HG03097 (cell line): ENCODE results near the gene GABRG3.
"Not testable (repeated sequence)": the region's sequence is repeated elsewhere in the genome, so short reads cannot be mapped to it uniquely, and the experiment has no call there.

ENCODE experiments used
- ATAC-seq: cut with Tn5 transposase; IDR thresholded peaks from one replicate; pipeline ENCODE4 v1.9.1; 2021; ENCODE audit not compliant: unreplicated experiment, low FRiP score

GABRG3 gene

GRCh38 chr15:27170851-27171250, 199.9 kb downstream of the GABRG3 start:
- ATAC-seq = no peak

- no peak for ATAC-seq
Measured at GRCh38 chr15:27172821-27173220, 201.8 kb downstream of the GABRG3 start.

GRCh38 chr15:27175472-27176153, 204.6 kb downstream of the GABRG3 start:
- no peak for ATAC-seq

DNA sequence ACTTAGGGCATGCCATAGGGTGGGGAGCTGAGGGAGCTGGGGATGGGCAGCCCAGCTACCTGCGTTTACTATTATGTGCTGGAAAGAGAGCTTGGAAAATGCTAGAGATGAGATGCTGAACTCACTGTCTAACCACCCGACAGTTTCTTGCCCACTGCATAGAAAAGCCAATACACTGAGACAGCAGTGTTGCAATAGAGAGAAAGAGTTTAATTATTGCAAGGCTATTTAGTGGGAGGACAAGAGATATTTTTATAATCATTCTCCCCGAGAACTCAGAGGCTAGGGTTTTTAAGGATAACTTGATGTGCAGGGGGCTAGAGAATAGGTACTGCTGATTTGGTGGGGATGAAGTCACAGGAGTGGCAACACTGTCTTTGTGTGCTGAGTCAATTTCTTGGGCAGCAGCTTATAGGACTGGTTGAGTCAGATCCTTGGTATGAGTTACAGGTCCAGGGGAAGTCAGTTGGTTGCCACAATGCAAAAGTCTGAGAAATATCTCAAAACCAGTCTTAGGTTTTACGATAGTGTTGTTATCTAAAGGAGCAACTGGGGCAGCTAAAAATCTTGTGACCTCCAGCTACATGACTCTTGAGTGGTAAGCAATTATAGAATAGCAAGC, 205.9 kb downstream of the GABRG3 start:
- no peak for ATAC-seq

DNA sequence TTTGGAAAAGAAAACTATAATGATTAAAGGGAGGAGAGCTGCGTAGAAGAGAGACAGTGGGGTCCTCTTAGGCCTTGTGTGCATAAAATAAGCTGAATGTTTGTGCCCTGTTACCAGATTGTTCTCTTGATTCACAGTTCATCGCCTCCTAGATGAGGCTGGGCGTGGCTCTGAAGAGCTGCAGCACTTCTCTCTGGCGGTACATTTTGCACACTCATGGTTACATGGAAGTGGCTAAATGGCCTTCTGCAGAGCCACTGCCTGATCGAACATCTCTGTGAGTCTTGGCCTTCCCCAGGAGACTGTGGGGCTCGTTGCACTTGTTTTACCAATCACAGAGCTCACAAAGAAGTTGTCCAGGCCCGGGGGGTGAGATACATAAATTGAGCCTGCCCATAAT, 208.8 kb downstream of the GABRG3 start:
- no peak for ATAC-seq

DNA sequence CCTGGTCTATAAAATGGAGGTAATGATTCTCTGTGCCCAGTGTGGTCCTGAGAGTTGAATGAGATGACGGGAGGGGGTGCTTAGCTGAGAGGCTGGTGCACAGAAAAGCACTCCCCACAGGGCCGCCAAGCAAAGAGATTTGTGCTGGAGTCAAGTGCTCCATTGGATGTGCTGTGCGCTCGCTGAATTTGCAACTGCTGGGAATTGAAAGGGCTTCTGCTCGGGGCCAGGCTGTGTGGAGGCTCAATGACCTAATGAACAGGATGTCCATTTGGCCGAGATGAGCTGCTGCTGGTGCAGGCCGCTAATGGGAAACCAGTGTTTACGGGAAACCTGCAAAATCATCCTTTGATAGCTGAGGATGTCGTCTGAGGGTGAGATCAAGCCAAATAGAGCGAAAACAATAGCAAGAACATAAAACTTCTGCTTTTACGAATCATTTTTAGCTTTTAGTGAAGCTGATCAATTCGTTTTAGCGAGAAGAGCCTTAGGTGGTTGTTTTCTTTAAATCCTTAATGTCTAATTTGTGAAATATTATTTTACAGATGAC, 211.7 kb downstream of the GABRG3 start:
- ATAC-seq = no peak

- no peak for ATAC-seq
Measured at GRCh38 chr15:27183201-27183600, 212.2 kb downstream of the GABRG3 start.

DNA sequence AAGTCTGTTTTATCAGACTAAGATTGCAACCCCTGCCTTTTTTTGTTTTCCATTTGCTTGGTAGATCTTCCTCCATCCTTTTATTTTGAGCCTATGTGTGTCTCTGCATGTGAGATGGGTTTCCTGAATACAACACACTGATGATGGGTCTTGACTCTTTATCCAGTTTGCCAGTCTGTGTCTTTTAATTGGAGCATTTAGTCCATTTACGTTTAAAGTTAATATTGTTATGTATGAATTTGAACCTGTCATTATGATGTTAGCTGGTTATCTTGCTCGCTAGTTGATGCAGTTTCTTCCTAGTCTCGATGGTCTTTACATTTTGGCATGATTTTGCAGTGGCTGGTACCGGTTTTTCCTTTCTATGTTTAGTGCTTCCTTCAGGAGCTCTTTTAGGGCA, 220.5 kb downstream of the GABRG3 start:
- ATAC-seq = not testable (repeated sequence)

DNA sequence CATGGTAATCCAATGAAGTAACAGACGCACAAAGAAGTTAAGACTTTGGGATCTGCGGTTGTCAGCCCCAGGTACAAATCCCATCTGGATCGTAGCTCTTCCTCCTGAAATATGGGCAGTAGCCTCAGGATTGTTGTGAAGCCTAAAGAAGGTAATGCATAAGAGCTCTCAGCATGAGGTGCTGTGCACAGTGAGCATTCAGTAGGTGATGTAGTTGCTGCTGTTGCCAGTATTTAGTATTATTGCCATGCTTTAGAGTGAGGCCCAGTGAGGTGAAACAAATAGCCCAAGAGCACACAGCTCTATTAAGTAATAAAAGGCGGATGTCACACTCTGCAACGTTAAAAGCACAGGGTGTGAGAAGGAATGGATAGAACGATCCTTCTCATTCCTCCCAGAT, 225.7 kb downstream of the GABRG3 start:
- ATAC-seq = no peak

GRCh38 chr15:27201425-27201824, 230.4 kb downstream of the GABRG3 start:
- ATAC-seq = no peak

- no peak for ATAC-seq
Measured at GRCh38 chr15:27210176-27210575, 239.2 kb downstream of the GABRG3 start.

GRCh38 chr15:27214032-27214431, 243.1 kb downstream of the GABRG3 start:
- no peak for ATAC-seq

DNA sequence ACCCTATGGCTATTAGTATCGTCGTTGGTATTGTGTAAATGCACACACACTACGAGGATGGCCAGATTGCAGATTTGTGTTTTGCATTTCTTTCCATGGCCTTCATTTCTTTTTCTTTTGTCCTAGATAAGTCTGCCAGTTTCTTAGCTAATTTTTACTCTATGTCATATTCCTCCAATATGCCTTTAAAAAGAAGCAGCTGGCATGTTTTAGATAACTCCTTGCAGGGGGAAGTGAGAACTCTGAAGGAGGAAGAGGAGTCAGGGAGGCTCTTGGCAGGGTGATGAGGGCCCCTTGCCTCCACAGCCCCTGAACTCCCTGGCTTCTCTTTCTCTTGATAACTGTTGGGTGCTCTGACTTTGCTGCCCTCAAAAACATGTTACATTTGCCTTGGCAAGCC, 244.0 kb downstream of the GABRG3 start:
- no peak for ATAC-seq

GRCh38 chr15:27218426-27218825, 247.4 kb downstream of the GABRG3 start:
- ATAC-seq = no peak

- ATAC-seq = no peak
Measured at GRCh38 chr15:27219636-27220035, 248.7 kb downstream of the GABRG3 start.

DNA sequence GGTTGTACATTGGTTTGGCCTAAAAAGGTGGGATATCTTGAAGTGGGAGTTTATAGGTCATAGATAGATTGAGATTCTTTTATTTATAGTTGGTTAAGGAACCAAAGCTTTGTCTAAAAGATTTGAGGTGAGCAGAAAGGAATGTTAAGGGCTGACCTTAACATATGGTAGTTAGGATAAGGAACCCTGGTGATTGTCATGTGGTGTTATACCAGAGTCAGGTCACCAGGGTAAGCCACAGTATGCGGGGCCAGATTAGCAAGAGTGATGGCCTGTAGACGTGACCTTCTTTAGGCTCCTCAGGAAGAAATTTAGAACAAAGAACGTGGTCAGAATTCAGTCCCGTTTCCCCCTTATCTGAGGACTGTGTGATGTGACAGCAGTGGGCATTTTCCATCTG, 249.2 kb downstream of the GABRG3 start:
- no peak for ATAC-seq

- ATAC-seq = no peak
Measured at GRCh38 chr15:27222479-27222878, 251.5 kb downstream of the GABRG3 start.

DNA sequence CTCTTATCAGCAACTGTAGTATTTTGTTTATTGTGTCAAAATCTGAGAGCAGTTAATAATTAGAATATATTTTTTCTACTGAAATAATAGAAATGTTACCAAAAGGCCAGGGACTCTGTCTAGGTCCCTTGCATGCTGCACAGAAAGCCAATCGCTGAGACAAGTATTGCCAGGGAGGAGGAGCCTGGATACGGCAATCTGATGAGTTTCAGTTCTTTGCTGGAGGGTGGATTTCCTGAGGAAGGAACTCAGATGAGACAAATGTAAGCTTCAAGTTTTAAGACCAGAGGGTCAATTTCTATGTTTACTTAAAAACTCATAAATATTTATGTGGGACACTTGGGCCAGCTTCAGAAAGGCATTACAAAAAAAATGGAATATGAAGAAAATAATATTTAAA, 252.2 kb downstream of the GABRG3 start:
- ATAC-seq = no peak

- ATAC-seq = no peak
Measured at GRCh38 chr15:27231811-27232210, 260.8 kb downstream of the GABRG3 start.

- ATAC-seq = no peak
Measured at GRCh38 chr15:27232876-27233275, 261.9 kb downstream of the GABRG3 start.

DNA sequence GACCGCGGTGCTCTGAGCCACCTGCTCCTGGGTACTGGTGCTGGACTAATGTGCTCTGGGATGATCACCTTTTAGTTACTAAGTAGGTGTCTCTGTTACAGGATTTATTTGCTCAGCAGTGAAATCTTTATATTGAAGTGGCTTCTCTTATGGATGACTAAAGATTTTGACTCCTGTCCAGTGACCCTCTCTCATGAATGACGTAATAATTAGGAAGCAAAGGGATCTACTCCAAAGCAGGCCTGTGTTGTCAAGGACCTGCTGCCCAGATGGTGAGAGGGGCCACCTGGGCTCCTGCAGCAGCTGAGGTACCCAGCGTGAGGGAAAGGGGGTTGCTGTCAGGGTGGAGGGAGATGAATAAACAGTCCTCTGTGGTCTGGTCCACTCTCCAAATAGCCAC, 263.6 kb downstream of the GABRG3 start:
- ATAC-seq = no peak

DNA sequence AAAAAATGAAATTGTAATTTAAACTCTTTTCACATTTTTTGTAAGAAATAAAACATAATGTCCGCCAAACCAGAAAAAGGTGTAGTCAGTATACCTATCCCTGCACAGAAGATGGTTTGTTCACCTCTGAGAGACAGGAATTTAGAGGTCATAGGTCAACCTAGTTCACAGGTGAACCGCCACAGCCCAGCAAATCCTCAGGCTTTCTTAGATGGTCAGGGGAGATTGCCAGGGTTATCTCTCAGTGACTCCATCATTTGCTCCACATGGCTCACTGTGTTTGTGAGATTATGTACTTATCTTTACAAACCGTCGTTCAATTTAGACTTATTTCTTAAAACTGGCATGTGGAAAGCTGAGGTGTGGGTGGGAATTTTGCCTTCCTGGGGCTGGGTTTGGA, 264.2 kb downstream of the GABRG3 start:
- no peak for ATAC-seq
